HG03045 (cell line): ENCODE data around the gene NGFR.

ENCODE experiments used
- ATAC-seq: cut with Tn5 transposase; IDR thresholded peaks from one replicate; pipeline ENCODE4 v1.9.1; 2021; ENCODE audit warnings: mild to moderate bottlenecking, moderate library complexity; ENCODE audit not compliant: unreplicated experiment

The NGFR gene

DNA sequence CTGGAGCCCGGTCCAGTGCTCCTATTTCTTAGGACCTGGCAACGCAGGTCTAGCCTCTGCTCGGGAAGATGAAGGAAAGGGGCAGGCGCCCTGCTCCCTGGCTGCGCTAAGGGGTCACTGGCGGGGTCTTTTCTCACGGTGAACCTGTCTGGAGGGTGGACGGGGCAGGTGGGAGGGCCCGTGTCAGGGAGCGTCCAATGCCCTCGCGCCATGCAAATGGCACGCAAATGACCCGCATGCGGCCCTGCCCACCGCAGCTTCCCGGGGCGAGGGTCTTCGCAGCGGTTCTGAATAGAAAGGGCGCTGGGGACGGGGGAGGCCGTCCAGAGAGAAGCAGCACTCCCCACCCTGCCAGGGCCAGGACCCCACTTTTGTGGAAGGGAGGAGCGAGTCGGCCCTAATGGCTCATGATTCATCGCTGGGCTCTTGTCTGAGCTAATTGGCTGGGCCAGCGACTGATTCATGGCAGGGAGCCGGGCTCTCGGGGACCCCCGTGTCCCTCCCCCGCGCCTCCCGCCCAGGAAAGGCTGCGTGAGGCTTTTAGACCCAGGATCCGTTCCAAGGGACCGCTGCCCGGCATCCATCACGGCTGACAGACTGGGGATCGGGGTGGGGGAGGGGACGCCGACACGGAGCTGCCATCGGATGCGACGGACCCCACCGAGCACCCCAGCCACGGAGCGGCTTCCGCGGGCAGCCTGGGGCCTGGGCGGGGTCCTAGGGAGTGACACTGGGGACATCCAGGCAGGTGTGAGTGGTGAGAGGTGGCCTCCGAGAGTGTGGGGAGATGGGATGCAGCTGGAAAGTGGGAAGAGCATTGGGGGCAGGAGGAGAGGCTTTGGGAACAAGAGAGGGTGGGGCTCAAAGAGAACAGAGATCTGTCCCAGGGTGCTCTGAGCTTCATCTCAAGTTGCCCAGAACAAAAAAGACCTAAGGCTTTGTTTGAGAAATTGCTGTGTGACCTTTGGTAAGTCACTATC, 25.0 kb upstream of the NGFR start:
- ATAC-seq = no peak

DNA sequence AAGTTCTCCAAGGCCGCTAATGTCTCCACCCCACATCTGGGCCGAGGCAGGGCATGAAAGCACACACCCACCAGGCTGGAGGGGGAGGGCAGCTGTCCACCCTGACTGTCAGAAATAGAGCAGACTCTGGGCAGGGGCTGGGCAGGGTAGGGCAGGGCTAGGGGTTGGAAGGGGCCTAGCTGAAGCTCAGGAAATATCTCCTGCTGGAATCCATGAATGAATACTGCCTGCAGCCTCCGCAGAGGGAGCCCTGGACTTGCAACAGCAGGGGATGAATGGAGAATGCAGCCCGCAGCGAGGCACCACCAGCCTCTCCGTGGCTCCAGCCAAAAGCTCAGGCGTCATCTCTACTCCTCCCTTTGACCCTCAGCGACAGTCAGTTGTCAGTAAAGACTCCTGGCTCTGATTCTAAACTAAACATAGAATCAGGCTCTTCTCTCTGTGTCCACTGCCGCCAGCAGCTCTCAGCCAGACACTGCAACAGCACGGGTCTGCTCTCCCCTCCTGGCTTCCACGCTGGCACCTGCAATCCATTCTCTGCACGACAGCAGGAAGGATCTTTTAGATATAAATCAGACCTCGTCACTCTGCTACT, 23.9 kb upstream of the NGFR start:
- ATAC-seq = no peak

DNA sequence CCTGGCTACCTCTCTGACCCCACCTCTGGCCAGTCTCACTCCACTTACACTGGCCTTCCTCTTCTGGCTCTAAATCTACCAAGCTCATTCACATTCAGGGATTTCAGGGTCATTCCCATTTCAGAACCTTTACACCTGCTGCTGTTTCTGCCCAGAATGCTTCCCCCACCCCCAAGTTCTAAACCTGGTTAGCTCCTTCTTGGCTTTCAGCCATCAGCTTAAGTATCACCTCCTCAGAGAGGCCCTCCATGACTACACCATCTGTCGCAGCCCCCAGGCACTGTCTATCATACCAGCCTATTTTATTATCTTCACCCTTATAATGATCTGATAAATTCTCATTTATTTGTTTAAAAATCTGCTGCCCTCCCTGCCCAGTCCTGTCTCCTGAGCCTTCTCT, 23.3 kb upstream of the NGFR start:
- no peak for ATAC-seq

DNA sequence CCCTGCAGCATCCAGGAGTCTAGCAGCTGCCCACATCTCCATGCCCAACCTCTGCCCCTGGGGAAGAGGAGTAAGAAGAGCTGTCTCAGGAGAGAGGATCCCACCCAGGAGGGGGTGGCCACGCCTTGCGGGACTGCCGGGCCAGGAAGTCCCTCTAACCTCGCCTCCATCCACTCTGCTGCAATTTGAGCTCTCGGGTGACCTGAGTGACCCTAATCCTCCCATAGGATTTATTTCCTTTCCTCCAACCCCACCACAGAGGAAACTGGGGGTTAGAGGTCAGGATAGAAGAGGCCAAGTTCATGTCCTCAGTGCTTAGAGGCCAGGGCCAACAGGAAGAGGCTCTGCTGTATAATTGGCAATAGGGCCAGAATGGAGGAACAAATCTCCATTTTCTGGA, 22.6 kb upstream of the NGFR start:
- ATAC-seq = no peak

DNA sequence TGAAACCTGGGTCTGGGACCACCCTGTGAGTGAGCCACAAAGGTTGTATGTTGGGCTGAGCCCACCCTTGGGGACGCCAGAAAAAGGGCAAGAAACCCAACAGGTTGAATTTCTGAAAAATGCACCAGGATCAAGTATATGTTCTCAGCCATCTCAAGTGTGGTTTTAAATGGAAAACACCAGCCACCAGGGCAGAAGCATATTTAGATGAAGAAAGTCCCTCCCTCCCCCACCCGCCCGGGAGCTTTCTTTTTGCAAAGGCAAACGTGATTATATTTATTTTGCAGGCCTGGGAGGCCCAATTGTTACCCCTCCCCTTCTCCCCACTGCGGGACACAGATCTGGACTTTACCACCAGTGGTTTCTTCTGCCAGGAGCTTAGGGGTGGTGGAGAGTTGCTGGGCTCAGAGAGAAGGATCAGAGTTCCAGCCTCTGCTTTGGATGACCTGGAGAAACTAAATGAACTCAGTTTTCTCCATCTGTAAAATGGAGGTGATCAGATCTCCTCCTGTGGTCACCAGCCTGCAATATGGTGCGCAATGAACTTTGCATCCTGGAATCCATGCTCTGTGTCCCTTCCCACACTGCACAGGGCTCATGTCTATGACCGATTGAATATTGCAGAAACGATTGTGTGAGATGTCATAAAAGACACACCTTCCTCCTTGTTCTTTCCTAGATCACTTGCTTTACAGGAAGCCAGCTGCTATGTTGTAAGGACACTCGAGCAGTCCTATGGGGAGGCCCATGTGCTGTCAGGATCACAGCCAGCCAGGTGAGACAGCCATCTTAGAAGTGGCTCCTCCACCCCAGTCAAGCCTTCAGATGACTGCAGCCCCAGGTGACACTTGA, 21.0 kb upstream of the NGFR start:
- no peak for ATAC-seq

DNA sequence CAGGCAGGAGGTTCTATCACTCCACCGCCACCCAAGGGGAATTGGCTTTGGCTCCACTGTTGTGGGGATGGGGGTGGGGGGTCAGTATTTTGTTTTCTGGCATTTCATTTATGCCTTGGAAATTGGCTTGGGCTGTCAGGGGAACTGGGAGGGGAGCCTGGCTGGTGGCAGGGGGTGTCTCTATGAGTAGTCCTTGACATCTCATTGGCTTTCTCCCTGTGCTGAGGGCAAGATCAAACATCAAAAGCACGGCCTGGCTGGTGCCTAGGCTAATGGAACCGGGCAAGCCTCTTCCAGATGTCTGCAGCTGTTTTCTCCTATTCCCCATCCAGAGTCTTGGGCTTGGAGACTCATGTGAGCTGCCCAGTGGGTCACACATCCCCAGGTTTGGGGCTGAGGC, 17.4 kb upstream of the NGFR start:
- ATAC-seq = no peak

DNA sequence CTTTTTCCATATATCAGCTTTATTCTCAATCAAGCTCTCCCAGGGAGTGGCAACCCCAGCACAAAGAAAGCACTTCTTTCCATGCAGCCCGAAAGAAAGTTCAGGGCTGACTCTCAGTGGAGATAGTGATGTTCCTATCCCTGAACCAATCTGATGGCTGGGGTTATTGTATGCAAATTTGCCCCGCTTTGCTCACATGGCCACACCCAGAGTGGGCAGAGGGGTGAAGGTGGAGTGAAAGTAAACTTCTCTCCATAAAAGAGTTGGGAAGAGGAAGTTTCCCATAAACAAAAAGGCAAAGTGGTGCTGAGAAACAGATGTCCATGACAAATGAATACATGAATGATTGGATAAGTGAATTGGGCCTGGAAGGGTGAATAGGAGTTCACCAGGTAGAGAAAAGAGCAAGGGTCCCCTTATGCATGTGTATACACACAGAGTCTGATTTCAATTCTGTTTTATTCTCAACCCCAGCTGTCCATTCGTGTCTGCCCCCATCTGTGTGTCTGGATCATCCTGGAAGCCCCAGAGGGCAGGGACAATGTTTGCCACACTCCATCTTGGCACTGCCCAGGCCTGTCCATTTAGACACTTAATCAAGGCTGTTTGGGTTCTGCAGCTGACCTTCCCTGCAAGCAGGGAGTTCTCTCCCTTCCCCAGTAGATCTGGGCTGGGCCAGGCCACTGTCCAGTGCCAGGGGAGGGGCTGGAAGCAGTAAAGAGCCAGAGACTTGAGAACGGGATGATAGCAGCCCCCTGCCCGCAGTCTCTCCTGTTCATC, 14.1 kb upstream of the NGFR start:
- no peak for ATAC-seq

DNA sequence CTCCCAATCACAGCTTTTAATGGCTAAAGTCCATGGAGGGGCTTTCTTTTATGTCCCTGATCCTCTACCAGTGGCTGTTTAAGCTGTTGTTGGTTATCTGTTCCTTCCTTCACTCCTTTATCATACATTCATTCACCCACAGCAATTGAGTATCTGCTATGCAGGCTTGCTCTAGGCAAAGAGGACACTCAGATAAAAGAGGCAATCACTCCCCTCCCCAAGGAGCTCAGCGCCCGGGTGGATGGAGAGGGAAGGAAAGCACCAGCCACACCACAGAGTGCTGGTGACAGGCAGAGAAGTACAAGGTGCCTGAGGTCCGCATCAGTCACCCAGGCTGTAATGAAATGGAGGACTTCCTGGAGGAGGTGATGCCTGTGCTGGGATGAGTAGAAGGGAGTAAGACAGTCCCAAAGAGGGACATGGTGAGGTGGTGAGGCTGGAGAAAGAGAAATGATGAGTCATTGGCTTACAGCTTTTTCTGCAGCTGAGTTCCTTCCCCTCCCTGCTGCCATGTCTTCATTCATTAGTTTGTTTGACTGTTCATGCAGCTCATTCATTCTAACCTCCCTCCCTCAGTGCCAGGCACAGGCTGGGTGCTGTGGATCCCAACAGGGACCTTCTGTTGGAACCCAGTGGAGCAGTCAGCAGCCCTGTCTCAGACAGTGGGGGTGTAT, 12.8 kb upstream of the NGFR start:
- ATAC-seq = no peak

DNA sequence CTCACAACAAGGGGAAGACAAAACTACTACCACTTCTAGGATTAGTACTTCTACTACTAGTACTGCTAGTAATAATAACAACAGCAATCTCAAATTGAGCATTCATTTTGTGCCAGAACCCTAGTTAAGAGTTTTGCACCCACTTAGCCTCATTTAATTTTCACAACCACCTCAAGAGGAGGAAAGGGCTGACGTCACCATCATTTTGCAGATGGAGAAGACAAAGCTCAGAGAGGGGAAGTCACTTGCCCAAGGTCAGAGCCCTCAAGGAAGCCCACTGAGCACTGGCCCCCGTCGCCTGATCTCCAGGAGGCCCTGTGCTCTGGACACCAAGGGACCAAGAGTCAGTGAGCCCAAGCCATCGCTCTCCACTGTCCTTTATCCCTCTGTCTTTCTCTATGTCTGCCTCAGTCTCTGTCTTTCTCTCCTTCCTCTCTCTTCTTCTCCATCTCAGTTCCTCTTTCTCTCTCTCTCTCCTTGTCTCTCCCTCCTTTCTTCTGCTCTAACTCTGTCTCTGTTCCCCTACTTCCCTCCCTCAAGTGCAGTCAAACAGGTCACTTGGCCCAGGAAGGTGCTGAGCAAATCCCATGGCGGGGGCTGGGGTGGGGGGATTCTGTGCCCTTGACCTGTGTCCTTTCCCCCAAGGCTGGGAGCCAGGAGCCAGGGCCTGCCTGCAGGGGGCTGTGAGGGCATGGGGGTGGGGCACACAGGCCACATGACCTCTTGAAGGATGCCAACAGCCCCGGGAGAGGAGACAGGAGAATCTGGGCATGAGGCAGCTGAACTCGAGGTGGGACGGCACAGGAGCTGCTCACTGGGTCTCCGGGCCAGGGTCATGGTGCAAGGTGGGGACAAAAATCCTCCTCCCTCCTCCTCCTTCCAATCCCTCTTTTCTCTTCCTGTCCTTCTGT, 11.2 kb upstream of the NGFR start:
- ATAC-seq = no peak

DNA sequence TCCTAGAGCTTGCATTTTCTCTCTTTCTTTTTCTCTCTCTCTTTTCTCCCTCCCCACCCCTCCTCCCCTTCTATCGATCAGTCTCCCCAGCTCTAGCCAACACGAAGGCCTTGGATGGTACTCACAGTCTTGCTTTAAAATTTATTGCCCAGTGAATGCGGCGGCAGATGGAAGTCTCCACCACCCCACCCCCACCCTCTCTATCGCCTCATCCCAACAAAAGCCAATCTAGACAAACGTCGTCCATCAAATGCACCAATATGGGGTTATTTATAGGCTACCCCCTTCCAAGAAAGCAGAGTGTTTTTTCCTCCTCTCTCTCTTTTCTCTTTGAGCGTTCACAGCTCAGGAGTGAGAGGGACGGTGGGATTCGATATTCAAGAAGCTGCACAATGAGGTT, 10.5 kb upstream of the NGFR start:
- no peak for ATAC-seq

DNA sequence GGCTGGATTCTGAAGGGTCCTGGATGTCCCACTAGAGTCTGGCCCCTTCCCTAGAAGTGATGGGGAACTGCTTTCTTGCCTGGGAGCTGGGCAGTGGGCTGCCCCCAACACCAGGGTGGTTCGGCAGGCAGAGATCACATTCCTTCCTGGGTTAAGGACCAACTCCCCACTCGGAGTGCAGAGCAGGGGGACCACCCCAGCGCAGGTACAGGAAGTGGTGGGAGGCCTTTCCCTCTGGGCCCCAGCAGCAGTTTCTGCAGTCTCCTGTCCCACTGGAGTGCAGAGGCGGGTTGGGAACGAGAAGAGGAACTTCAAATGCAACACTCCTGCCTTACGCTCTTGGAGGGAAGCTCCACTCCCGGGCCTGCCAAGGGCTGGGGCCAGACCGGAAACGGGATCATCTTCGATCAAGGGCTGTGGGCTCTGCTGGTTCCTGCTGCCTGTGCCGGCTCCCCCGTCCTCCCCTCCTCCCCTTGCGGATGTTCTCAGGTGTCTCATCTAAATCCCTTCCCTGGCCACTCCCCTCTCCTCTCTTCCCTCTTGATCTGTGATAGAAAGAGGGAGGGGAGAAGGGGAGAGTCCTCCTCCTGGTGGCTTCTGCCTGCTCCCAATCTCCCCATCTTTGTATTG, 9.0 kb upstream of the NGFR start:
- no peak for ATAC-seq

DNA sequence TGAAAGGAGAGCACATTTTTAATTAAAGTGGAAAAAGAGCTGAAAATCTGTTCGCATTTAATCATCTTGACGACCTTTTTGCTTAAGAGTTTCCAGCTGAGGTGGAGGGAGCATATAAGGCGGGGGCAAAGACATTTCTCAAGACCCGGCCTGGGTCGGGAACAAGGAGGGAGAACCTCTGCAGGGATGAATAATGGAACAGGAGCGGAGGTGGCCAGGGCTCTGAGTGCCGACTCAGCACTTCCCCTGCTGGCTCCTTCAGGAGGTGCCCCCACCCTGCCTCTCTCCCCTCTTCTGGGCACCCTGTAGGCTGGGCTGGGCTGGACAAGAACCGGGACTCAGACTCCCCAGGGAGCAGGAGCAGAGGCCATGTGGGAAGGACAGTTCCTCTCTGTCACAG, 7.9 kb upstream of the NGFR start:
- no peak for ATAC-seq

DNA sequence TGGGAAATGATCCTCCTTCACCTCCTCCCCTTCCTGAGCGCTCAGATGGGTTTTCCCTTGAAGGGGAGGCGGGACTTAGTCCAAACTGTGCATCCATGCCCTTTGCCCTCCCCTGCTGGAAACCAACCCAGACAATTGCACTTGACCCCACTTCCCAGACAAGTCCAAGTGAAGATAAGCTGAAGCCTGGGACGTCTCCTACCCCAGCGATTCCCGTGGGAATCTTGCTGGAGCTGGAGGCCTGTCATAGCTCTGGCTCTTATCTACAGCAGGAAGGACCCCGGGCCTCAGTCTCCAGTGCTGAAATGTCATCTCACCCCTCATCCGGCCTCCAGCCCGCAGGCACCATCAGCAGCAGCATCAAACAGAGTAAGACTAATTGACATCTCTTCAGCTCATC, 6.5 kb upstream of the NGFR start:
- ATAC-seq = no peak

DNA sequence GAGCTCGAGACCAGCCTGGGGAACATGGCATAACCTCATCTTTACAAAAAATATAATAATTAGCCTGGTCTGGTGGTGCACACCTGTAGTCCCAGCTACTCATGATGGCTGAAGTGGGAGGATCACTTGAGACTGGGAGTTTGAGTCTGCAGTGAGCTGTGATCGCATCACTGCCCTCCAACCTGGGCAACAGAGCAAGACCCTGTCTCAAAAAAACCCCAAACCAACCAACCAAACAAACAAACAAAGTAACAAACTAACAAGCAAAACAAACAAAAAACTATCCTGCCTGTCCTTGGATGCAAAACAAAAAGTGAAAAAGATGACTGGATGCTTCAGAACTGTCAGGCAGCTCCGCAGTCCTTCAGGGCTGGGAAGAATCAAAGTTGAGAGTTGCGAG, 5.7 kb upstream of the NGFR start:
- ATAC-seq = no peak

DNA sequence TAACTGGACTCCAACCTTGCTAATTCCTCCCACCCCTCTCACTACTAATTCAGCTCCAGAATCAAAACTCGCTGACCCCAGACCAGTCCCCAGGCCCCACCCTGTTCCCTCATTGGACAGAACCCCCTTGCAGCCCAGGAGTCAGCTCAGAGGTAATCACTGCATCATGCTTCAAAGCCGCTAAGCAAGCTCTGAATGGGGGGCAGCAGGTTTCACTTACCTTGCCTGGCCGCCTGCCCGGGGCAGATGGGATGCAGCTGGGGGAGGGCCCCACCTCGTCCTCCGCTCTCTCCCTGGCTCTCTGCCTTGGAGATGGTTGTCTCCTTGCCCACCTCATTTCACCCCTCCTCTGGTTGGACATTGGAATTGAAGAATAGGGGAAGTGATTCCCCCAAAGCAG, 4.8 kb upstream of the NGFR start:
- ATAC-seq = no peak

DNA sequence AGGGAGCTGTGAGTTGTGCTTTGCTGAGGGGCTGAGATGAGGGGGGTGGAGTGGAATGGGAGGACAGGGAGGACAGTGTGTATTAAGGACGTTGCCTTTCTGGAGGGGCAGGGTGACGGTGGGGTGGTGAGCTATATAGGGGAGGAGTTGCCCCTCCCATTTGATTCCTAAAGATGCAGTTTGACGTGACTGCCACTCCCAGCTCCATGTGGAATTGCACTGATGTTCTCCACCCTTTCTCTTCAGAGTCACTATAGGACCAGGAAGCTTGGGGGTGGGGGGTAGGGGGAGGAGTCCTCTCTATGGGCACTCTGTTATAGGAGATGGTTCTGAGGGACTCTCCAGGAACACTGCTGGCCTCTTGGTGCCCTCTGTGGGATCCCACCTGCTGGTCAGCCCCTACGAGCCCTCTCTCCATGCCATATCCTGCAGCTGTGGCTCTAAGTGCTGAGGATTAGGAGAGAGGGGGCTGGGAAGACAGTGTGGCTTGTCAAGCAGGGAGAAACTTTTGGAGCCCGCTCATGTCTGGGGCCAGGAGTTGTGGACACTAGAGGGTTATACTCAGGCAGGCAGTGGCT, 3.8 kb upstream of the NGFR start:
- ATAC-seq = no peak

DNA sequence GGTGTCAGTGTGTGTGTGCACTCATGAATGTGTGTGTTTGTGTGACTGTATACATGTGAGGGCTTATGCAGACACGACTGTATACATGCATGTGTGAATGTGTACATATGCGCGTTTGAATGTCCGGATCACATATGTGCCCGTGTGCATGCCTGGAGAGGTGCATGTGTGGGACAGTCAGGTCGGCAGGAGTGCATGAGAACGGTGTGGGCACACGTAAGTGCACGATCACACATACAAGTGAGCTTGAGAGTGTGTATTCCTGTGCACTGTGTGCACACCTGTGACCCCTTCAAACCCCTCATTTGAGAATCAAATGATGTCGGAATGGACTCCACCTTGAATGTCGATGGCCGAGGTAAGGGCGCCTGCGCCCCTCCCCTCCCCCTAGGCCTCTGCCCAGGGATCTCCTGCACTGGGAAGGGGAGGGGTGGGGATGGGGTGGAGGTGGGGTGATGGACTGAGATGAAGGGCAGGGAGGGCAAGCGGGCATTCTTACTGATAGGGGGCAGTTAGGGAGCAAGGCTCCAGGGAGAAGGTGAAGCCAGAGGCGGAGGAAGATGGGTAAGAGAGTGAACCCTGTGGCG, 601 bp upstream of the NGFR start:
- no peak for ATAC-seq

DNA sequence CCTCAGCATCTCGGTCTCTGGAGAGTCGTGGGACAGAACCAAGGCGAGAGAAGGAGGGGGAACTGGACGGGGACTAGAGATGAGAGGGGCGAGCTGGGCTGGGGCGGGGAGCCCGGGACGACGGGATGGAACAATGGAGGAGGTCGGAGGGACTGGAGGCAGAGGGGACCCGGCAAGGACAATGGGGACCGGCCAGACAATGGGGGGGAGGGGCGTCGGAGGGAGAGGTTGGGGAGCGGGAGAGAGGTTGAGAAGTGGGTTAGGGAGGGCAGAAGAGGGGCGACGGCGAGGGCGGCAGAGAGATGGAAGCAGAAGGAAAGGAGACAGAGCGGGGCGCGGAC, 719 bp downstream of the NGFR start:
- no peak for ATAC-seq
